ENCODE results near the gene ANKS1B. TPM values are rescaled to one million over a fixed set of nuclear protein-coding genes. Genes with fewer than 3 reads are reported as not detected.

Gene ANKS1B
- total and polyA plus RNA-seq, 10 of the 15 experiments (the other 5 are each of a cell fraction or from before 2014, with no cell fraction given) = 0.16 to 1.3 (median 0.82) TPM; not detected in 7

GRCh38 chr12:99332936-99333591 lies 651.7 kb downstream of the ANKS1B start (continued):
- TF ChIP-seq CUX1 (IDR thresholded peaks at IDR 0.05; ENCODE audit: insufficient replicate concordance, low read depth, low read length) (no peak), ZNF217 (IDR thresholded peaks at IDR 0.05) (peak; percentile 75; the same call in 1 of the 2 replicates)

GRCh38 chr12:99330216-99330615 lies 654.5 kb downstream of the ANKS1B start:
- FAIRE-seq = no peak

More at GRCh38 chr12:99330216-99330615, 654.5 kb downstream of the ANKS1B start:
- no peak overlapping the region for H3K9ac ChIP-seq (ENCODE audit: control insufficient read depth, insufficient read depth, low read length)
- no peak overlapping the region for H2AFZ ChIP-seq (ENCODE audit: control insufficient read depth, low read depth, low read length)
- H3K4me3 ChIP-seq = no peak overlapping the region
- ATAC-seq (no peak), DNase-seq (ENCODE audit: low read depth, low spot score) (no peak)
- in situ Hi-C loops (cut with MboI) = no loop called here
- H3K4me2 ChIP-seq (ENCODE audit: control insufficient read depth, insufficient read depth) = no peak overlapping the region
- H3K27ac ChIP-seq (ENCODE audit: control insufficient read depth, insufficient read depth) = no peak overlapping the region
- H3K9me3 ChIP-seq (replicated peaks; ENCODE audit: control insufficient read depth, insufficient read depth, low read length) = no peaks in the 10 kb centered on the region
- no peaks in the 10 kb centered on the region for H3K27me3 ChIP-seq (replicated peaks in 1 of 2; ENCODE audit: control insufficient read depth in 2 of 2, insufficient read depth in 2 of 2, low read length in 1 of 2)
- no peaks in the 10 kb centered on the region for H3K36me3 ChIP-seq (ENCODE audit: control insufficient read depth in 2 of 2, insufficient read depth in 2 of 2, low read length in 1 of 2)
- BruUV-seq (replicated peaks) = no TSS peak
- WGBS (ENCODE audit: insufficient coverage, insufficient replicate concordance, low lambda C conversion rate, missing lambda C conversion rate) = 0% methylated on average over 1 of the region's 1 CpG
- SMC1A ChIA-PET (ENCODE audit: uncharacterized antibody, unreplicated experiment) = interaction anchor here (2.8 kb wide), 1 partner anchor 9 kb away, joined by 7 read pairs; no protein-coding TSS in a partner anchor
- intact Hi-C loops (cut with micrococcal nuclease; ENCODE audit: unreplicated experiment) = no loop called here
- POLR2A ChIA-PET = no interaction called here
- H3K79me2 ChIP-seq (ENCODE audit: control insufficient read depth, insufficient read depth, low read length) = no peaks in the 10 kb centered on the region
- TF ChIP-seq ZNF24 (IDR thresholded peaks at IDR 0.05) = no peak
- no peak for TF ChIP-seq KLF5 (IDR thresholded peaks at IDR 0.05; ENCODE audit: partially characterized antibody)
- no peak for TF ChIP-seq GABPA (IDR thresholded peaks at IDR 0.05; ENCODE audit: low read depth)
- no peak for TF ChIP-seq SUPT20H (IDR thresholded peaks at IDR 0.05; ENCODE audit: borderline replicate concordance, control insufficient read depth, low read depth, low read length)
- no peak for TF ChIP-seq SUZ12 (IDR thresholded peaks at IDR 0.05; ENCODE audit: unreplicated experiment)
- TF ChIP-seq IKZF1 (conservative IDR thresholded peaks at IDR 0.05) = no peak
- no peak for TF ChIP-seq BRCA1 (IDR thresholded peaks at IDR 0.05; ENCODE audit: low read depth, low read length)
- TF ChIP-seq MLLT1 (IDR thresholded peaks at IDR 0.05) = no peak
- no peak for TF ChIP-seq TCF7 (IDR thresholded peaks at IDR 0.05; ENCODE audit: borderline replicate concordance)
- no peak for TF ChIP-seq IRF3 (IDR thresholded peaks at IDR 0.05)
- CTCF ChIA-PET = interaction anchor here (1.4 kb wide), 1 partner anchor 11 kb away, joined by 3 read pairs; no protein-coding TSS in a partner anchor
- H4K20me1 ChIP-seq (ENCODE audit: control insufficient read depth, insufficient read depth) = no peaks in the 10 kb centered on the region
- no peaks in the 10 kb centered on the region for H3K4me1 ChIP-seq (ENCODE audit: control insufficient read depth, insufficient read depth, low read length)
- RAD21 ChIA-PET (ENCODE audit: unreplicated experiment) = no interaction called here
